Neutrophil (primary cell): ENCODE results near the gene FBRSL1.

ENCODE experiments used
- H3K27ac ChIP-seq: fragments of 200-600 bp; sonication (generic); 2 replicates; pipeline ENCODE4 v1.5.1; 2016; ENCODE audit warnings: mild to moderate bottlenecking, moderate library complexity
- H3K27me3 ChIP-seq: fragments of 200-600 bp; sonication (generic); 2 replicates; pipeline ENCODE4 v1.6.0; 2016; ENCODE audit warnings: mild to moderate bottlenecking
- H3K36me3 ChIP-seq: fragments of 200-600 bp; sonication (generic); 2 replicates; pipeline ENCODE4 v1.5.1; 2017
- H3K4me1 ChIP-seq, 2 experiments: fragments of 200-600 bp in 1 of 2; sonication (generic) in 1 of 2; 1 replicate in 1 of 2; 2 replicates in 1 of 2; pipeline versions ENCODE4 v1.5.1 to v1.6.1; 2013 to 2016; ENCODE audit warnings: low read depth in 1 of 2, low read length in 1 of 2, mild to moderate bottlenecking in 1 of 2, moderate library complexity in 1 of 2; ENCODE audit not compliant: control insufficient read depth in 1 of 2, insufficient read depth in 1 of 2
- H3K4me3 ChIP-seq, 2 experiments: fragments of 200-600 bp in 1 of 2; sonication (generic) in 1 of 2; 1 replicate in 1 of 2; 2 replicates in 1 of 2; pipeline ENCODE4 v1.5.1; 2013 to 2016; ENCODE audit warnings: low read depth in 1 of 2, low read length in 1 of 2, mild to moderate bottlenecking in 1 of 2, moderate library complexity in 1 of 2
- H3K9me3 ChIP-seq: fragments of 200-600 bp; sonication (generic); 2 replicates; pipeline ENCODE4 v1.5.1; 2016
- TF ChIP-seq, protein P1 (sequence below): fragments of 200-600 bp; sonication (generic); IDR thresholded peaks from 2 replicates; pipeline ENCODE4 v1.5.1; 2016; ENCODE audit warnings: antibody characterized with exemption

FBRSL1 gene

GRCh38 chr12:132543298-132544079, 53.5 kb downstream of the FBRSL1 start:
- Histone ChIP-seq H3K27ac (no peak overlapping the region), H3K27me3 (no peaks in the 10 kb centered on the region), H3K36me3 (peaks cover 6% of the 10 kb centered on the region), H3K4me3 (no peak overlapping the region), H3K4me1 (no peaks in the 10 kb centered on the region), H3K9me3 (no peaks in the 10 kb centered on the region)
- TF ChIP-seq, protein P1, sequence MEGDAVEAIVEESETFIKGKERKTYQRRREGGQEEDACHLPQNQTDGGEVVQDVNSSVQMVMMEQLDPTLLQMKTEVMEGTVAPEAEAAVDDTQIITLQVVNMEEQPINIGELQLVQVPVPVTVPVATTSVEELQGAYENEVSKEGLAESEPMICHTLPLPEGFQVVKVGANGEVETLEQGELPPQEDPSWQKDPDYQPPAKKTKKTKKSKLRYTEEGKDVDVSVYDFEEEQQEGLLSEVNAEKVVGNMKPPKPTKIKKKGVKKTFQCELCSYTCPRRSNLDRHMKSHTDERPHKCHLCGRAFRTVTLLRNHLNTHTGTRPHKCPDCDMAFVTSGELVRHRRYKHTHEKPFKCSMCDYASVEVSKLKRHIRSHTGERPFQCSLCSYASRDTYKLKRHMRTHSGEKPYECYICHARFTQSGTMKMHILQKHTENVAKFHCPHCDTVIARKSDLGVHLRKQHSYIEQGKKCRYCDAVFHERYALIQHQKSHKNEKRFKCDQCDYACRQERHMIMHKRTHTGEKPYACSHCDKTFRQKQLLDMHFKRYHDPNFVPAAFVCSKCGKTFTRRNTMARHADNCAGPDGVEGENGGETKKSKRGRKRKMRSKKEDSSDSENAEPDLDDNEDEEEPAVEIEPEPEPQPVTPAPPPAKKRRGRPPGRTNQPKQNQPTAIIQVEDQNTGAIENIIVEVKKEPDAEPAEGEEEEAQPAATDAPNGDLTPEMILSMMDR: no peak

DNA sequence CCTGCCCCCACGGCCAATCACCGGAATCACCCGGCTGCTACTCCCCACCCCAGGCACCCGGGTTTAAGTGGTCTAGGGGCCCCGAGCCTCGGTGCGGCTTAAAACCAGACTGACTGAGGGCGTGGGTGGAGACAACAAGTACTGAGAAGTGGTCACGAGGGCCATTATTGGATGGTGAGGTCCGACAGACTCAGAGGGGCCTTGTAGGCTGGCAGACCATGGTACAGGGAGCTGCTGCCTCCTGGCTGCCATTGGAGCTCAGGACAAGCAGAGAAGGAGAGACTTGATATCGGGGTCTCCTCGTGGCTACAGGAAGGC, 54.1 kb downstream of the FBRSL1 start:
- TF ChIP-seq, protein P1: no peak
- Histone ChIP-seq H3K4me1 (no peaks in the 10 kb centered on the region), H3K9me3 (no peaks in the 10 kb centered on the region), H3K36me3 (peaks cover 11% of the 10 kb centered on the region), H3K27ac (no peak overlapping the region), H3K27me3 (no peaks in the 10 kb centered on the region), H3K4me3 (no peak overlapping the region)

- H3K4me1 ChIP-seq: no peaks in the 10 kb centered on the region
- H3K27ac ChIP-seq: no peak overlapping the region
- peaks cover 16% of the 10 kb centered on the region for H3K36me3 ChIP-seq
- H3K4me3 ChIP-seq: no peak overlapping the region
- TF ChIP-seq, protein P1: no peak
- H3K9me3 ChIP-seq: no peaks in the 10 kb centered on the region
- H3K27me3 ChIP-seq: no peaks in the 10 kb centered on the region
Observed at GRCh38 chr12:132544498-132544897, 54.5 kb downstream of the FBRSL1 start.

GRCh38 chr12:132545164-132545953, 55.4 kb downstream of the FBRSL1 start:
- Histone ChIP-seq H3K27ac (no peak overlapping the region), H3K36me3 (peaks cover 17% of the 10 kb centered on the region), H3K9me3 (no peaks in the 10 kb centered on the region), H3K4me1 (no peaks in the 10 kb centered on the region), H3K4me3 (no peak overlapping the region), H3K27me3 (no peaks in the 10 kb centered on the region)
- TF ChIP-seq, protein P1: no peak

DNA sequence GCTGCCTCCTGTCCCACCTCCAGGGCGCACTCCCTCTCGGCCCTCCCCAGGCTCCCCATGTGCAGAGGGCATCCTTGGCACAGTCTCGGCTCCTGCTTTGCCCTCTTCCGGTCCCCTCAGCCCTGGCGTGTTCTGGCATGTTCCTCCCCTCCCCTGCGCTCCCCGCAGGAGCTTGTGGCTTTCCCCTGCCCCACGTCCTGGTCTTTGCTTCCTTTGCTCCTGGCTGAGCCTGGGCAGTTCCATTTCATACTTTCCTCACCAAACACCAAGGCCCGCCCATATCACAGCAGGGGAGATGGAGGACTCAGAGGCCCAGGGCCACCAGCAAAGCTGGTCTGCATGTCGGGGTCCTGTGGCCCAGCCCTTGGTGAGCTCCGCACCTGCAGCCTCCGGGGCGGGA, 56.0 kb downstream of the FBRSL1 start:
- H3K9me3 ChIP-seq: no peaks in the 10 kb centered on the region
- no peak overlapping the region for H3K27ac ChIP-seq
- no peaks in the 10 kb centered on the region for H3K4me1 ChIP-seq
- TF ChIP-seq, protein P1: no peak
- H3K27me3 ChIP-seq: no peaks in the 10 kb centered on the region
- H3K36me3 ChIP-seq: peaks cover 17% of the 10 kb centered on the region
- H3K4me3 ChIP-seq: no peak overlapping the region
